Sigmoid colon (tissue), 7 donors: ENCODE results near the gene SMARCAL1. TPM values are rescaled to one million over a fixed set of nuclear protein-coding genes. Genes with fewer than 3 reads are reported as not detected.

Source experiments
- DNase-seq: peaks from one replicate; pipeline ENCODE4 v3.0.0-alpha.2; 2019
- H3K27ac ChIP-seq, 4 donors: fragments of 200-600 bp; sonication (generic); one replicate each; pipeline ENCODE4 v1.5.1; 2016 to 2019; ENCODE audit warnings: mild to moderate bottlenecking in 1 of 4
- H3K27me3 ChIP-seq, 3 donors: fragments of 200-600 bp; sonication (generic); one replicate each; pipeline ENCODE4 v1.5.1; 2019; ENCODE audit warnings: mild to moderate bottlenecking in 1 of 3
- H3K36me3 ChIP-seq, 4 donors: fragments of 200-600 bp; sonication (generic); one replicate each; pipeline ENCODE4 v1.5.1; 2016 to 2019
- H3K4me1 ChIP-seq, 4 donors: fragments of 200-600 bp; sonication (generic); one replicate each; pipeline ENCODE4 v1.5.1; 2017 to 2019
- H3K4me3 ChIP-seq, 4 donors: fragments of 200-600 bp; sonication (generic); one replicate each; pipeline ENCODE4 v1.5.1; 2017 to 2019; ENCODE audit warnings: mild to moderate bottlenecking in 2 of 4, moderate library complexity in 1 of 4
- H3K9me3 ChIP-seq, 4 donors: fragments of 200-600 bp in 3 of 4; sonication (generic) in 3 of 4; one replicate each; pipeline versions ENCODE4 v1.5.1 to v1.6.1; 2013 to 2019
- EP300 ChIP-seq, 4 donors: sonication (generic); formaldehyde crosslinking; IDR thresholded peaks; one replicate each; pipeline ENCODE4 v1.6.1; 2017; ENCODE audit warnings: antibody characterized with exemption in 4 of 4
- POLR2A ChIP-seq, 2 donors: fragments of 450-650 bp; IDR thresholded peaks; one replicate each; pipeline ENCODE4 v1.6.1; 2016; ENCODE audit warnings: antibody characterized with exemption in 2 of 2, mild to moderate bottlenecking in 2 of 2, moderate library complexity in 2 of 2
- POLR2AphosphoS5 ChIP-seq, 4 donors: sonication (generic); formaldehyde crosslinking; IDR thresholded peaks; one replicate each; pipeline ENCODE4 v1.6.1; 2017; ENCODE audit warnings: antibody characterized with exemption in 4 of 4
- WGBS, 2 donors: extraction: QIAGEN DNeasy Blood & Tissue Kit; methylation state at CpG; one replicate each; pipeline ENCODE4 v1.1.7; 2013; 5-methylcytosine and 5-hydroxymethylcytosine counted together
- intact Hi-C: fragments of 100-400 bp; cut with DNase I; formaldehyde crosslinking; loops from one replicate; pipeline ENCODE4 v1.15.1; 2023
- polyA plus RNA-seq, 3 donors: library from polyadenylated mRNA; stranded (reverse); fragments of 200-250 nt; gene quantifications; one replicate each; pipeline ENCODE4 v1.2.3, GENCODE V29; 2013
- total RNA-seq, 4 donors: library from RNA; depleted of rRNA; stranded (reverse); fragments of >200 nt; gene quantifications; one replicate each; pipeline ENCODE4 v1.1.0, GENCODE V29; 2016
- TF ChIP-seq, protein P1 (sequence below), 4 experiments: fragments of 450-650 bp in 3 of 4; fragments of 200-600 bp in 1 of 4; IDR thresholded peaks; one replicate each; pipeline ENCODE4 v1.5.1; 2016 to 2019; ENCODE audit warnings: antibody characterized with exemption in 4 of 4, mild to moderate bottlenecking in 3 of 4, moderate library complexity in 2 of 4
- donor health status: healthy with polysubstance abuse.
- donor health status: Bipolar disorder and iron deficiency.
- donor health status: healthy.

SMARCAL1 gene
- total and polyA plus RNA-seq, 7 donors = 7.5 to 21.3 (median 12.3) TPM

DNA sequence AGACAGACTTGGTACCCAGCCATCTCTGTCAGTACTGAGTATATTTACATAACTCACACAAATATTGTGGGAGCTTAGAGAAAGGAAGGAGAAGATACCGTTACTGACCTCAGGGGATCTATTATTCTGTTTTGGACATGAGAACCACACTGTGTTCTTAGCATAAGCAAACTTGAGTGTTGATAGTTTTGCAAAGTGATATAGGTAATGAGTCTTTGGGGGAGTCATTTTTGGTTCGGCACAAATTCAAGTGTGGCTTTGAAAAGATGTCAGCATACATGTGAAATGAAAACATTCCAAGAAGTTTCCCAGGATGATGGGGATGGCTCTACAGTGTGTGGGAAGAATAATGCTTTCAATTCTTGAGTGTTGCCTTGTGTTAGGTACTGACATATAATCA lies 24.1 kb downstream of the SMARCAL1 start:
- H3K27me3 ChIP-seq = no peaks in the 10 kb centered on the region
- no peak overlapping the region for H3K27ac ChIP-seq
- intact Hi-C loops = no loop called here
- H3K4me3 ChIP-seq = no peak overlapping the region
- no peak for DNase-seq
- H3K4me1 ChIP-seq = no peaks in the 10 kb centered on the region
- TF ChIP-seq EP300 (IDR thresholded peaks at IDR 0.05) (no peak), POLR2AphosphoS5 (IDR thresholded peaks at IDR 0.05) (no peak), POLR2A (IDR thresholded peaks at IDR 0.05) (no peak)
- TF ChIP-seq, protein P1, sequence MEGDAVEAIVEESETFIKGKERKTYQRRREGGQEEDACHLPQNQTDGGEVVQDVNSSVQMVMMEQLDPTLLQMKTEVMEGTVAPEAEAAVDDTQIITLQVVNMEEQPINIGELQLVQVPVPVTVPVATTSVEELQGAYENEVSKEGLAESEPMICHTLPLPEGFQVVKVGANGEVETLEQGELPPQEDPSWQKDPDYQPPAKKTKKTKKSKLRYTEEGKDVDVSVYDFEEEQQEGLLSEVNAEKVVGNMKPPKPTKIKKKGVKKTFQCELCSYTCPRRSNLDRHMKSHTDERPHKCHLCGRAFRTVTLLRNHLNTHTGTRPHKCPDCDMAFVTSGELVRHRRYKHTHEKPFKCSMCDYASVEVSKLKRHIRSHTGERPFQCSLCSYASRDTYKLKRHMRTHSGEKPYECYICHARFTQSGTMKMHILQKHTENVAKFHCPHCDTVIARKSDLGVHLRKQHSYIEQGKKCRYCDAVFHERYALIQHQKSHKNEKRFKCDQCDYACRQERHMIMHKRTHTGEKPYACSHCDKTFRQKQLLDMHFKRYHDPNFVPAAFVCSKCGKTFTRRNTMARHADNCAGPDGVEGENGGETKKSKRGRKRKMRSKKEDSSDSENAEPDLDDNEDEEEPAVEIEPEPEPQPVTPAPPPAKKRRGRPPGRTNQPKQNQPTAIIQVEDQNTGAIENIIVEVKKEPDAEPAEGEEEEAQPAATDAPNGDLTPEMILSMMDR (IDR thresholded peaks at IDR 0.05) = no peak
- 87 to 88% methylated on average over 2 of the region's 2 CpGs for WGBS, 2 donors
- H3K36me3 ChIP-seq = peaks cover 15 to 95% (median 44%) of the 10 kb centered on the region in 4 donors
- no peaks in the 10 kb centered on the region for H3K9me3 ChIP-seq

- TF ChIP-seq, protein P1 (IDR thresholded peaks at IDR 0.05) = no peak
- TF ChIP-seq EP300 (IDR thresholded peaks at IDR 0.05) = no peak
- no peak for TF ChIP-seq POLR2A (IDR thresholded peaks at IDR 0.05)
- TF ChIP-seq POLR2AphosphoS5 (IDR thresholded peaks at IDR 0.05) = no peak
- intact Hi-C loops = no loop called here
- Histone ChIP-seq H3K4me3 (no peak overlapping the region), H3K36me3 (peaks cover 9 to 83% (median 14%) of the 10 kb centered on the region in 4 donors), H3K27me3 (no peaks in the 10 kb centered on the region), H3K9me3 (no peaks in the 10 kb centered on the region), H3K4me1 (no peaks in the 10 kb centered on the region), H3K27ac (no peak overlapping the region)
- DNase-seq = no peak
- WGBS, 2 donors = 83 to 96% methylated on average over 3 of the region's 3 CpGs
These were observed 29.2 kb downstream of the SMARCAL1 start for GRCh38 chr2:216441308-216442010.

DNA sequence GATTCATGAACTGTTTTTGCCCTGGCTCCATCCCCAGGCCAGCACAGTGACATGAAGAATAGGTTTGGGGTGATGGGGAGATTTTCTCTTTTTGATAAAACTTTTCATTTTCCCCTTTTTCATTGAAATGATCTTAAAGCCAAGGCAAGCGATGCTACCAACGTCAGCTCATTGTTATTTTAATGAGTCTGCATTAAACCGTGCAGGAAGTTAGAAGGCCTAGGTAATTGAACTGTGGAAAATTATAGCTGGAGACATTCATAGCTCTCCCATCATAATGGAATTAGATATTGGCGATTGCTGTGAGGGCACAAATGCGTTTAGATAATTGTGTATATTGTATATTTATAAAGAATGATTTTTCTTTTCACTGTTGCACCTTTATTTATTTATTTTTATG lies 33.2 kb downstream of the SMARCAL1 start:
- Histone ChIP-seq H3K27ac (no peak overlapping the region), H3K36me3 (peaks cover 4 to 83% (median 31%) of the 10 kb centered on the region in 4 donors), H3K9me3 (no peaks in the 10 kb centered on the region), H3K4me1 (no peaks in the 10 kb centered on the region), H3K27me3 (no peaks in the 10 kb centered on the region), H3K4me3 (no peak overlapping the region)
- intact Hi-C loops = no loop called here
- WGBS, 2 donors = 38 to 78% methylated on average over 5 of the region's 5 CpGs
- DNase-seq = no peak
- no peak for TF ChIP-seq EP300 (IDR thresholded peaks at IDR 0.05)
- TF ChIP-seq, protein P1 (IDR thresholded peaks at IDR 0.05) = no peak
- no peak for TF ChIP-seq POLR2AphosphoS5 (IDR thresholded peaks at IDR 0.05)
- TF ChIP-seq POLR2A (IDR thresholded peaks at IDR 0.05) = no peak

DNA sequence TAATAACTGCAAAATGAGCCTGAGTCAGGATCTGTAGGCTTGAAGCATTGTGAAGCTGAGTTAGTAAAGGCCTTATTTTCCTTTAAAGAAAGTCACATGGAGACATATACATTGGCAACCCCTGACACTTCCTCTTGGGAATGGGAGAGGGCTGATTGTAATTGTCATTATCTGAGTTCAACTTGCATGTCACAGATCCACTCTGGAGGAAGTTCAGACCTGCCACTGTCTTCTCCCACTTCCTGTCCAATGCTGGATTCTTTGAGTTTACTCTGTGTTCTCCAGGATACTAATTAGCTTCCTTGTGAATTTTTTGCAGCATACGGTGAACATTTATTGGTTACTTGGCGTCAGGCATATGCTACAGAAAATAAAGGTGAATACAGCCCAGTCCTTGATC lies 34.1 kb downstream of the SMARCAL1 start:
- H3K36me3 ChIP-seq = peaks cover 4 to 87% (median 37%) of the 10 kb centered on the region in 4 donors
- 46 to 79% methylated on average over 2 of the region's 2 CpGs for WGBS, 2 donors
- intact Hi-C loops = no loop called here

More for the DNA sequence above, 34.1 kb downstream of the SMARCAL1 start:
- TF ChIP-seq EP300 (IDR thresholded peaks at IDR 0.05) = no peak
- TF ChIP-seq, protein P1 (IDR thresholded peaks at IDR 0.05) = no peak
- no peak for TF ChIP-seq POLR2AphosphoS5 (IDR thresholded peaks at IDR 0.05)
- no peak for TF ChIP-seq POLR2A (IDR thresholded peaks at IDR 0.05)
- Histone ChIP-seq H3K4me1 (no peaks in the 10 kb centered on the region), H3K9me3 (no peaks in the 10 kb centered on the region), H3K4me3 (no peak overlapping the region), H3K27me3 (no peaks in the 10 kb centered on the region), H3K27ac (no peak overlapping the region)
- no peak for DNase-seq
